Measurements from ENCODE around the gene TMEM135.
"Not testable (repeated sequence)": the region's sequence is repeated elsewhere in the genome, so short reads cannot be mapped to it uniquely, and the experiment has no call there.

TMEM135 gene

DNA sequence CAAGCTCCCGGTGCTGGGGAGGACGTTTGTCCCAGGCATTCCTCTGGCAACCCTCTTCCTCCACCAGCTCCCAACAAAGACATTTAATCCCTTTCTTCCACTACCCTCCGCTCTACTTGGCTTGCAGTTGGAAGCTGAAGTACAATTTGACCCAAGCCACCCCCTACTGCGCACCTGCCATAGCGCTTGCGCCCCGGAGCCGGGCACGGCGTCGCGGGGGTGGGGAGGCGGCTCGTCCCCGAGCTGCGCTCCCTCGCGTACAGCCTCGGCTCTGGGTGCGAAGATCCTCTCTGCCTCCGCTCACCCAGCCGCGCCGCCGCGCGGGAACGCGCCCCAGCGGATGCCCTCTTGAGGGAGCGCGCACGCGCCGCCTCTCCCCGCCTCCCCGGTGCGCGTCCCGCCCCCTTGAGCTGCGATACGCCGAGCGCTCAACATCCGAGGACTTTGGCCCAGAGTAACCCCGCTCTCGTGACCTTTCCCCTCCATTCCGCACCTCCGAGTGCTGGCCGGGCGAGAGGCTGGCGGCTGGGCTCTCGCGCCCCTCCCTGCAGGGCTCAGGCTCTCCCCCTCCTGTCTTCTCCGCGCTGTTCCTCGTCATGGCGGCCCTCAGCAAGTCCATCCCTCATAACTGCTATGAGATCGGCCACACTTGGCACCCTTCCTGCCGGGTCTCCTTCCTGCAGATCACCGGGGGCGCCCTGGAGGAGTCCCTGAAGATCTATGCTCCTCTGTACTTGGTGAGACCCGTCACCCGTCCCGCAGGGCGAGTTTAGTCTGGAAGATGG is at the start of gene TMEM135:
Gene TMEM135, plus strand, starts transcription at position 485 of the 785 bp plus-strand sequence. Its CDS starts 112 bp downstream, at position 597.
- H3K4me3 ChIP-seq (ENCODE audit: low read depth in 1 of 2, low read length in 2 of 2): peak within 1 kb of the TSS; percentile 91 to 94
- H3K4me1 ChIP-seq (ENCODE audit: control insufficient read depth in 1 of 2, insufficient read depth in 2 of 2, low read length in 2 of 2): peaks cover 23 to 27% of the 10 kb centered on the region in 2 donors
- H3K27ac ChIP-seq (ENCODE audit: low read depth, low read length): peak within 1 kb of the TSS; percentile 77
- H3K9me3 ChIP-seq (ENCODE audit: control insufficient read depth in 1 of 2, low read length in 2 of 2): no peaks in the 10 kb centered on the region
- no peaks in the 10 kb centered on the region for H3K36me3 ChIP-seq (ENCODE audit: control insufficient read depth in 1 of 2, insufficient read depth in 2 of 2, low read length in 2 of 2)
- no peaks in the 10 kb centered on the region for H3K27me3 ChIP-seq (ENCODE audit: control insufficient read depth in 1 of 2, insufficient read depth in 2 of 2, low read length in 2 of 2)
- H3K9ac ChIP-seq (ENCODE audit: low read depth in 1 of 2, low read length in 2 of 2): peak within 1 kb of the TSS; percentile 89 to 93

DNA sequence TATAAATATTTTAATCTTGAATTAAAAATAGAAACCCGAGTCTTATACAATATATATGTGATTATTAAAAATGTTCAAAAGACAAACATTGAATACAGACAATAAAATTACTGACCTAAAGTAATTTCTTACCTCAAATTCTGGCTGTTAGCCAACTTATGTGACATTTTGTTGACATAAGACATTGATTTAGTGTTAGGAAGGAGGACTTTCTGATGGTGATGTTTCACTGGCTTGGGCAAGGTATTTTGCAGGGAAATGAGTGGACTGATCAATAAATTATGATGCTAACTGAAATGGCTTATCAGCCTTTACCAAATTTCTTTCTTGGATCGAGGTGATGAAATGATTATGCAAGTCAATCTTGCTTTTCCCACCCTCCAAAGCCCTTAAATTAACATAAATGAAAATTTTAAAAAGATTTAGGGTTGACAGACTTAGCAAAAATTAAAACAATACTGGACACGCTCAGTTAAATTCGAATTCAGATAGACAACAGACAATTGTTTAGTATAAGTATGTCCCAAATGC is 49.3 kb upstream of the TMEM135 start:
- H3K4me1 ChIP-seq (ENCODE audit: control insufficient read depth in 1 of 2, insufficient read depth in 2 of 2, low read length in 2 of 2): no peaks in the 10 kb centered on the region
- H3K9me3 ChIP-seq (ENCODE audit: control insufficient read depth in 1 of 2, low read length in 2 of 2): no peaks in the 10 kb centered on the region
- H3K27ac ChIP-seq (ENCODE audit: low read depth, low read length): no peak overlapping the region
- H3K27me3 ChIP-seq (ENCODE audit: control insufficient read depth in 1 of 2, insufficient read depth in 2 of 2, low read length in 2 of 2): no peaks in the 10 kb centered on the region
- no peak overlapping the region for H3K4me3 ChIP-seq (ENCODE audit: low read depth in 1 of 2, low read length in 2 of 2)
- no peak overlapping the region for H3K9ac ChIP-seq (ENCODE audit: low read depth in 1 of 2, low read length in 2 of 2)
- H3K36me3 ChIP-seq (ENCODE audit: control insufficient read depth in 1 of 2, insufficient read depth in 2 of 2, low read length in 2 of 2): no peaks in the 10 kb centered on the region

DNA sequence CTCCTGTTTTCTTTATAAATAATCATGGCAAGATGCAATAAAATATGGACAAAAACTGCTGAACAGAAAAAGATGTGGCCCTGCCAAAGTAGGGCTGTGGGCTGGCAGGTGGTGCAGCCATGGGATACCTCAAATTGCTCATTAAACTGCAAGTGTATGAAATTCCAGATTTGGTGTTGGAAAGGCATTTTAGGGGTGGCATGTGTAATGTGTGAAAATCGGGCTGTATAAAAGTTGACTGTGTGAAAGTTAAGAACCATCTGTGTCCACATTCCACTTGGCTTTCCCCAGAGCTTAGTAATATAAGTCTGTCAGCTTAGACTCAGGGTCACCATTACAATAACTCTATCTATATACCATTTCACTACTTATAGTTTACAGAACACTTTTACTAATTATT is 47.7 kb upstream of the TMEM135 start:
- no peaks in the 10 kb centered on the region for H3K36me3 ChIP-seq (ENCODE audit: control insufficient read depth in 1 of 2, insufficient read depth in 2 of 2, low read length in 2 of 2)
- H3K4me1 ChIP-seq (ENCODE audit: control insufficient read depth in 1 of 2, insufficient read depth in 2 of 2, low read length in 2 of 2): no peaks in the 10 kb centered on the region
- H3K27me3 ChIP-seq (ENCODE audit: control insufficient read depth in 1 of 2, insufficient read depth in 2 of 2, low read length in 2 of 2): no peaks in the 10 kb centered on the region
- H3K27ac ChIP-seq (ENCODE audit: low read depth, low read length): no peak overlapping the region
- no peak overlapping the region for H3K4me3 ChIP-seq (ENCODE audit: low read depth in 1 of 2, low read length in 2 of 2)
- no peaks in the 10 kb centered on the region for H3K9me3 ChIP-seq (ENCODE audit: control insufficient read depth in 1 of 2, low read length in 2 of 2)
- H3K9ac ChIP-seq (ENCODE audit: low read depth in 1 of 2, low read length in 2 of 2): no peak overlapping the region

DNA sequence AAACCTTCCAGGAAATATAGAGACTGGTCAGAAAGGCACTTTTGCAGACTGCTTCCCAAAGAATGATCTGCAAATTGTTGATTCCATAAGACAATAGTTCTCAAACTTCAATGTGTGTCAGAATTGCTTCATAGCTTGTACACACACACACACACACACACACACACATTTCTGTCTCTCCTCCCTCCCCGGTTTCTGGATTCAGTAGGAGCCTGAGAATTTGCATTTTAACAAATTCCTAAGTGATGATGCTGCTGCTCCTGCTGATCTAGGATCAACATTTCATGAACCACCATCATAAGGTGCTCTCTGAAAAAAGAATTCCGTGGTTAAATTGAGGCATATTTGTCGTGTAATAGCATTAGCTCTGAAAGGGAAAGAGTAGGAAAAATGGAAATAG is 47.2 kb upstream of the TMEM135 start:
- Histone ChIP-seq H3K9me3 (ENCODE audit: control insufficient read depth in 1 of 2, low read length in 2 of 2) (no peaks in the 10 kb centered on the region), H3K9ac (ENCODE audit: low read depth in 1 of 2, low read length in 2 of 2) (no peak overlapping the region), H3K4me3 (ENCODE audit: low read depth in 1 of 2, low read length in 2 of 2) (no peak overlapping the region), H3K4me1 (ENCODE audit: control insufficient read depth in 1 of 2, insufficient read depth in 2 of 2, low read length in 2 of 2) (no peaks in the 10 kb centered on the region), H3K27ac (ENCODE audit: low read depth, low read length) (no peak overlapping the region), H3K36me3 (ENCODE audit: control insufficient read depth in 1 of 2, insufficient read depth in 2 of 2, low read length in 2 of 2) (no peaks in the 10 kb centered on the region), H3K27me3 (ENCODE audit: control insufficient read depth in 1 of 2, insufficient read depth in 2 of 2, low read length in 2 of 2) (no peaks in the 10 kb centered on the region)

DNA sequence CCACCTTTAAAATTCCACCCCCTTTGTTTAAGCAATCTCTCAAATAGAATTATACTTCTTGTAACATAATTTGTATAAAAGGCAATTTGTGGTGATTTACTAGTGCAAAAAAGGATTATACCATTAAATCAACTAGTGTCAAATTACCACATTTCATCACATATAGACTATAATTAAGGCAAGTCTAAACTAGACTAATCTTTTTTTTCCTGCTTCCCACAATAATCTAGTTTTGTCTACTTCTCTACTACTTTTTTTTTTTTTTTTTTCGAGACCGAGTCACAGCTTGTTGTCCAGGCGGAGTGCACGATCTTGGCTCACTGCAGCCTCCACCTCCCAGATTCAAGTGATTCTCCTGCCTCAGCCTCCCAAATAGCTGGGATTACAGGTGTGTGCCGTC is 46.4 kb upstream of the TMEM135 start:
- Histone ChIP-seq H3K4me1 (ENCODE audit: control insufficient read depth in 1 of 2, insufficient read depth in 2 of 2, low read length in 2 of 2) (no peaks in the 10 kb centered on the region), H3K27ac (ENCODE audit: low read depth, low read length) (no peak overlapping the region), H3K27me3 (ENCODE audit: control insufficient read depth in 1 of 2, insufficient read depth in 2 of 2, low read length in 2 of 2) (no peaks in the 10 kb centered on the region), H3K4me3 (ENCODE audit: low read depth in 1 of 2, low read length in 2 of 2) (no peak overlapping the region), H3K9ac (ENCODE audit: low read depth in 1 of 2, low read length in 2 of 2) (no peak overlapping the region), H3K36me3 (ENCODE audit: control insufficient read depth in 1 of 2, insufficient read depth in 2 of 2, low read length in 2 of 2) (no peaks in the 10 kb centered on the region), H3K9me3 (ENCODE audit: control insufficient read depth in 1 of 2, low read length in 2 of 2) (no peaks in the 10 kb centered on the region)

DNA sequence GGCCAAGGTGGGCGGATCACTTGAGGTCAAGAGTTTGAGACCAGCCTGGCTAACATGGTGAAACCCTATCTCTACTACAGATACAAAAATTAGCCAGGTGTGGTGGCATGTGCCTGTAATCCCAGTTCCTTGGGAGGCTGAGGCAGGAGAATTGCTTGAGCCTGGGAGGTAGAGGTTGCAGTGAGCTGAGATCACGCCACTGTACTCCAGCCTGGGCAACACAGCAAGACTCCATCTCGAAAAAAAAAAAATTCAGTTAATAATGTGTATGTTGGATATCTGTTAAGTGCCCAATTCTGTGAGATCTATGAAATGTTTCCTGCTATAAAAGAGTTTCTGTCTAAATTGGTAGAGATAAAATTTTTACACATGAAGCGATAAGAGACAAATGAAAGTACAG is 45.4 kb upstream of the TMEM135 start:
- H3K4me3 ChIP-seq (ENCODE audit: low read depth in 1 of 2, low read length in 2 of 2); H3K27me3 ChIP-seq (ENCODE audit: control insufficient read depth in 1 of 2, insufficient read depth in 2 of 2, low read length in 2 of 2); H3K36me3 ChIP-seq (ENCODE audit: control insufficient read depth in 1 of 2, insufficient read depth in 2 of 2, low read length in 2 of 2); H3K4me1 ChIP-seq (ENCODE audit: control insufficient read depth in 1 of 2, insufficient read depth in 2 of 2, low read length in 2 of 2); H3K9ac ChIP-seq (ENCODE audit: low read depth in 1 of 2, low read length in 2 of 2); H3K9me3 ChIP-seq (ENCODE audit: control insufficient read depth in 1 of 2, low read length in 2 of 2); H3K27ac ChIP-seq (ENCODE audit: low read depth, low read length): not testable (repeated sequence)

DNA sequence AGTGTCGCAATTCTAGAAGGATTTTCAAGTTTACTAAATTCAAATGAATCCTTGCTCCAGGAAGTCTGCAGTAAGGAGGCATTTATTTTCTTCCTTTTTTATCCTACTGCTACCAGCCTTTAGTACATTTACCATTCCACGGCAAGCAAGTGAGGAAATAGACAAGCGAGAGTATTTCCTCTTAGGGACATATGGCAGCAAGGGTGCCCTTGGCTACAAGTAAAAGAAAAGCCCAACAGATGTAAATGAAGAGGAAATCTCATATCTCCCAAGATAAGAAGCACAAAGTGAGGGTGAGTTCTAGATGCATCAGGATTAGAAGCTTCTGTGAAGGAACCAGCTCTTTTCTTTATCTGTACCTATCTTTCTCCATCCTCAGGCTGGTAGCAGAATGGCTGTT is 44.7 kb upstream of the TMEM135 start:
- H3K9ac ChIP-seq (ENCODE audit: low read depth in 1 of 2, low read length in 2 of 2): no peak overlapping the region
- H3K9me3 ChIP-seq (ENCODE audit: control insufficient read depth in 1 of 2, low read length in 2 of 2): no peaks in the 10 kb centered on the region
- H3K27me3 ChIP-seq (ENCODE audit: control insufficient read depth in 1 of 2, insufficient read depth in 2 of 2, low read length in 2 of 2): no peaks in the 10 kb centered on the region

DNA sequence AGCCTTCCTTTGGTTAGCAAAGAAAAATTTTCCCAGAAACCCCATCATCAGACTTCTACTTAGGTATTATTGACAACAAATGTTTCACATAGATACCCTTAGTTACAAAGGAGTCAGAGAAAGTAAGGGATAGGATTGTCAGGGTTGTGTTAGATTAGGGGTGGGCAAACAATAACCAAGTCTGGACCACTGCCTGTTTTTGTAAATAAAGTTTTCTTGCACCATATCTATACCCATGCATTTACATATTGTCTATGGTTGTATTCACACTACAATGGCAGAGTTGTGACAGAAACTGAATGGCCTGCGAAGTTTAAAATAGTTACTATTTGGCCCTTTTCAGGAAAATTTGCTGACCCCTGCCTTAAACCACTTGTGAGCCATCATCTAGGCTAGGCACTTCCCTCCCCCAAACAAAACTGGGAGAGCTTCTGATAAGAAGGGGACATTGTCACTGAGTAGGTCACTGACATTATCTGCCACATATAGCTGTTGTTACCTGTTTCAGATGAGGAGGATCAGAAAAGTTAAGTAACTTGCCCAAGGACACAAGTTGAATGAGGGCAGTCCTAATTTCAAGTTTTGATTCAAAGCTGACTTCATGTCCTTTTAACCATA is 40.7 kb upstream of the TMEM135 start:
- H3K4me3 ChIP-seq (ENCODE audit: low read depth in 1 of 2, low read length in 2 of 2): no peak overlapping the region
- no peaks in the 10 kb centered on the region for H3K4me1 ChIP-seq (ENCODE audit: control insufficient read depth in 1 of 2, insufficient read depth in 2 of 2, low read length in 2 of 2)
- no peak overlapping the region for H3K9ac ChIP-seq (ENCODE audit: low read depth in 1 of 2, low read length in 2 of 2)
- H3K9me3 ChIP-seq (ENCODE audit: control insufficient read depth in 1 of 2, low read length in 2 of 2): no peaks in the 10 kb centered on the region
- H3K36me3 ChIP-seq (ENCODE audit: control insufficient read depth in 1 of 2, insufficient read depth in 2 of 2, low read length in 2 of 2): no peaks in the 10 kb centered on the region
- H3K27ac ChIP-seq (ENCODE audit: low read depth, low read length): no peak overlapping the region
- no peaks in the 10 kb centered on the region for H3K27me3 ChIP-seq (ENCODE audit: control insufficient read depth in 1 of 2, insufficient read depth in 2 of 2, low read length in 2 of 2)

More for the DNA sequence above, 44.7 kb upstream of the TMEM135 start:
- Histone ChIP-seq H3K4me1 (ENCODE audit: control insufficient read depth in 1 of 2, insufficient read depth in 2 of 2, low read length in 2 of 2) (no peaks in the 10 kb centered on the region), H3K36me3 (ENCODE audit: control insufficient read depth in 1 of 2, insufficient read depth in 2 of 2, low read length in 2 of 2) (no peaks in the 10 kb centered on the region), H3K27ac (ENCODE audit: low read depth, low read length) (no peak overlapping the region), H3K4me3 (ENCODE audit: low read depth in 1 of 2, low read length in 2 of 2) (no peak overlapping the region)

DNA sequence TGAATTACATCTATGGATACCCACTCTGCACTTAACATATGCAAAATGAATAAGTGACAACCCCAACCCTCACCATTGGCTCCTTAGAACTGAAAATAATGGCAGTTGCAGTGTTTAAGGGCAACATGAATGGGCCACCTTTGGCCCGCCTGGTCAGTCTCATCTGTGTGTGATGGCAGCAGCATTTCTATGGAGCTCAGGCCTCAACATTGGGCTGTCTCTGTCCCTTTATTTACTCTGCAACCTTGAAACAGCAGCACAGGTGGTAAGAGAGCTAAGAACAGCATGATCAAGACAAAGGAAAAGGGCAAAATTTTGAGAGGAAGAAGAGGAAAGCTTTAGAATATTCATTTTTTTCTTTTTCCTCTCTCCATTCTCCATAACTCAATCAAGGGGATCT is 38.3 kb upstream of the TMEM135 start:
- Histone ChIP-seq H3K4me3 (ENCODE audit: low read depth in 1 of 2, low read length in 2 of 2) (no peak overlapping the region), H3K9me3 (ENCODE audit: control insufficient read depth in 1 of 2, low read length in 2 of 2) (no peaks in the 10 kb centered on the region), H3K27me3 (ENCODE audit: control insufficient read depth in 1 of 2, insufficient read depth in 2 of 2, low read length in 2 of 2) (no peaks in the 10 kb centered on the region), H3K36me3 (ENCODE audit: control insufficient read depth in 1 of 2, insufficient read depth in 2 of 2, low read length in 2 of 2) (no peaks in the 10 kb centered on the region), H3K9ac (ENCODE audit: low read depth in 1 of 2, low read length in 2 of 2) (no peak overlapping the region), H3K4me1 (ENCODE audit: control insufficient read depth in 1 of 2, insufficient read depth in 2 of 2, low read length in 2 of 2) (no peaks in the 10 kb centered on the region), H3K27ac (ENCODE audit: low read depth, low read length) (no peak overlapping the region)

DNA sequence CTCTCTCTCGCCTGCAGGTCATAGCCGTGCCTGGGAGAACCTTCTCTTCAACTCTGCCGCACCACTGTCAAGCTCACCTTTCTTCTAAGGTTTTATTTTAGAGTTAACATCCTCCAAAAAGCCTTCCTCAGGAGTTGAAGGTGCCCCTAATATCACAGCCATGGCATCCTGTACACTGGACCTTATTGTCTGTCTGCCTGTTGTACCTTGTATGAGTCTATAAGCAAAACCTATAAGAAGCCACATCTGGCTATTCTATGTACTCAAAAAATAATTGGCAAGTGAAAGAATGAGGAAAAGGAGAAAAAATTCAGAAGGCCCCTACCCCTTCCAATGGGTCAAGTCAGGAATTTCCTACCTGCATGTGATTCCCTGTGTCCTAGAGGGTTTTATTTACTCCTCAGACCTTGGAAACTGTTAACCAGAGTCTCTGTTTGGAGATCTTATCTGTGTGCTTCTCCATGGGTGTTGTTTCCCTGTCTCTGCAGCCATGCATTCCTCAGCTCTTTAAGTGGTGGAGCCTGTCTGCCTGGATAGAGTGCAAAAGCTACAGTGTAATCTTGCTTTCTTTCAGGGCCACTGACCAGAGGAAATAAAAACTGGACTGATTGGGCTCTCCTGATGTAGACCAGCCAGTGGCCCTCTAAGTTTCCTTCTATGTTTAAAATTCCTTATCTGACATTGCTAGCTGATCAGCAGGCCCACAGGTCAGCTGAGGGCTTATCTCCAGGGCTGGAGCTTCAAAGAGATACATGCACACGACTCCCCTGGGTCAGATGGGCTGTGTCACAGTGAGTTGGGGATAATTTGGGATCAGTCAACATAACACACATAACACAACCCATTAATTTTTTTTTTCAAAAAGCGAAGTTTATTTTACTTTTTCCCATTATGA is 37.6 kb upstream of the TMEM135 start:
- H3K4me3 ChIP-seq (ENCODE audit: low read depth in 1 of 2, low read length in 2 of 2): no peak overlapping the region
- no peak overlapping the region for H3K9ac ChIP-seq (ENCODE audit: low read depth in 1 of 2, low read length in 2 of 2)
- H3K9me3 ChIP-seq (ENCODE audit: control insufficient read depth in 1 of 2, low read length in 2 of 2): no peaks in the 10 kb centered on the region
- no peaks in the 10 kb centered on the region for H3K4me1 ChIP-seq (ENCODE audit: control insufficient read depth in 1 of 2, insufficient read depth in 2 of 2, low read length in 2 of 2)
- H3K27ac ChIP-seq (ENCODE audit: low read depth, low read length): no peak overlapping the region
- H3K27me3 ChIP-seq (ENCODE audit: control insufficient read depth in 1 of 2, insufficient read depth in 2 of 2, low read length in 2 of 2): no peaks in the 10 kb centered on the region
- H3K36me3 ChIP-seq (ENCODE audit: control insufficient read depth in 1 of 2, insufficient read depth in 2 of 2, low read length in 2 of 2): no peaks in the 10 kb centered on the region

Data from duodenal mucosa (tissue), 2 donors.